GM21786 (cell line): ENCODE data around the gene FNDC11.
"Not testable (repeated sequence)": the region's sequence is repeated elsewhere in the genome, so short reads cannot be mapped to it uniquely, and the experiment has no call there.

Experiments used
- ATAC-seq: cut with Tn5 transposase; IDR thresholded peaks from one replicate; pipeline ENCODE4 v1.9.1; 2021; ENCODE audit not compliant: unreplicated experiment

FNDC11 gene

GRCh38 chr20:63597651-63598478 lies 43.9 kb downstream of the FNDC11 start:
- no peak for ATAC-seq

GRCh38 chr20:63598479-63599395 lies 44.8 kb downstream of the FNDC11 start:
- ATAC-seq = no peak

GRCh38 chr20:63599396-63600050 lies 45.6 kb downstream of the FNDC11 start:
- no peak for ATAC-seq

- ATAC-seq = not testable (repeated sequence)
These were observed 47.7 kb downstream of the FNDC11 start for GRCh38 chr20:63601679-63602078.

- ATAC-seq = no peak
These were observed 48.4 kb downstream of the FNDC11 start for GRCh38 chr20:63602321-63602720.
